ENCODE results near the gene RORB.

DNA sequence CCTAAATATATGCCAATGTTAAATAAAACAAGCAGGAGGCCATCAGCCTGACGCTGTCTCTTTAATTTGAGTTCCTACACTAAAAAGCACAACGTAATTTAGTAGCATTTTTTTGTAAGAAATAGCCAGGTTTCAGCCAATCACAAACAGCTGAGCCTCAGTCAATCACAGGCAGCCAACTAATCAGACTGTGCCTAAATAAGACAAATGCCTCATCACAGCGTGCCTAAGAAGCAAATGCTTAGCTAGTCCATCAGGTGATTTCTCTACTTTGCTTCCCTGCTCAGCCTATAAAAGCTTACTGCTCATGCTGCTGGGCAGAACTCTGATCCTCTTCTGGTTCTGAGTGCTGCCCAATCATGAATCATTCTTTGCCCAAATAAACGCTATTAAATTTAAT, 38.3 kb upstream of the RORB start:
- TF ChIP-seq, protein P1, sequence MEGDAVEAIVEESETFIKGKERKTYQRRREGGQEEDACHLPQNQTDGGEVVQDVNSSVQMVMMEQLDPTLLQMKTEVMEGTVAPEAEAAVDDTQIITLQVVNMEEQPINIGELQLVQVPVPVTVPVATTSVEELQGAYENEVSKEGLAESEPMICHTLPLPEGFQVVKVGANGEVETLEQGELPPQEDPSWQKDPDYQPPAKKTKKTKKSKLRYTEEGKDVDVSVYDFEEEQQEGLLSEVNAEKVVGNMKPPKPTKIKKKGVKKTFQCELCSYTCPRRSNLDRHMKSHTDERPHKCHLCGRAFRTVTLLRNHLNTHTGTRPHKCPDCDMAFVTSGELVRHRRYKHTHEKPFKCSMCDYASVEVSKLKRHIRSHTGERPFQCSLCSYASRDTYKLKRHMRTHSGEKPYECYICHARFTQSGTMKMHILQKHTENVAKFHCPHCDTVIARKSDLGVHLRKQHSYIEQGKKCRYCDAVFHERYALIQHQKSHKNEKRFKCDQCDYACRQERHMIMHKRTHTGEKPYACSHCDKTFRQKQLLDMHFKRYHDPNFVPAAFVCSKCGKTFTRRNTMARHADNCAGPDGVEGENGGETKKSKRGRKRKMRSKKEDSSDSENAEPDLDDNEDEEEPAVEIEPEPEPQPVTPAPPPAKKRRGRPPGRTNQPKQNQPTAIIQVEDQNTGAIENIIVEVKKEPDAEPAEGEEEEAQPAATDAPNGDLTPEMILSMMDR (conservative IDR thresholded peaks at IDR 0.05 in 1 of 2, IDR thresholded peaks at IDR 0.05 in 1 of 2; ENCODE audit: low read depth in 1 of 2, low read length in 2 of 2), result no peak
- no peak for TF ChIP-seq EZH2 (IDR thresholded peaks at IDR 0.05; ENCODE audit: low read length, missing control alignments)
